IPS-NIHi7 (cell line): ENCODE data around the gene ZBTB7C.
A peak's percentile ranks its signal among the peaks of the same experiment; 100 is the strongest.

ENCODE experiments used
- DNase-seq: peaks from one replicate; pipeline ENCODE4 v3.0.0; 2012; ENCODE audit warnings: mixed read lengths; ENCODE audit errors: extremely low spot score

ZBTB7C gene

GRCh38 chr18:48354746-48355260, 54.4 kb downstream of the ZBTB7C start:
- DNase-seq, result no peak

GRCh38 chr18:48352051-48352755, 57.0 kb downstream of the ZBTB7C start:
- no peak for DNase-seq

- no peak for DNase-seq
Observed at GRCh38 chr18:48351216-48352050, 57.8 kb downstream of the ZBTB7C start.

GRCh38 chr18:48348739-48349138, 60.4 kb downstream of the ZBTB7C start:
- no peak for DNase-seq

GRCh38 chr18:48347756-48348326, 61.3 kb downstream of the ZBTB7C start:
- no peak for DNase-seq

- no peak for DNase-seq
Observed at GRCh38 chr18:48345596-48345995, 63.6 kb downstream of the ZBTB7C start.

- no peak for DNase-seq
Observed at GRCh38 chr18:48342581-48342980, 66.6 kb downstream of the ZBTB7C start.

- no peak for DNase-seq
Observed at GRCh38 chr18:48342125-48342524, 67.1 kb downstream of the ZBTB7C start.

GRCh38 chr18:48340560-48340959, 68.6 kb downstream of the ZBTB7C start:
- no peak for DNase-seq

- no peak for DNase-seq
Observed at GRCh38 chr18:48339692-48340091, 69.5 kb downstream of the ZBTB7C start.

GRCh38 chr18:48338915-48339314, 70.3 kb downstream of the ZBTB7C start:
- DNase-seq, result no peak

- no peak for DNase-seq
Observed at GRCh38 chr18:48337053-48337452, 72.1 kb downstream of the ZBTB7C start.

- DNase-seq, result no peak
Observed at GRCh38 chr18:48336332-48336731, 72.9 kb downstream of the ZBTB7C start.

GRCh38 chr18:48335829-48336228, 73.4 kb downstream of the ZBTB7C start:
- no peak for DNase-seq

GRCh38 chr18:48334845-48335244, 74.3 kb downstream of the ZBTB7C start:
- no peak for DNase-seq

- DNase-seq, result no peak
Observed at GRCh38 chr18:48333563-48333962, 75.6 kb downstream of the ZBTB7C start.

GRCh38 chr18:48330016-48330991, 78.9 kb downstream of the ZBTB7C start:
- peak; percentile 50 for DNase-seq

GRCh38 chr18:48328473-48329210, 80.5 kb downstream of the ZBTB7C start:
- no peak for DNase-seq

- no peak for DNase-seq
Observed at GRCh38 chr18:48326901-48327675, 82.1 kb downstream of the ZBTB7C start.

- no peak for DNase-seq
Observed at GRCh38 chr18:48325115-48325665, 84.0 kb downstream of the ZBTB7C start.
